GM12873 (cell line): ENCODE data around the gene MYO18A.

ENCODE experiments used
- CTCF ChIP-seq: IDR thresholded peaks from 2 replicates; pipeline ENCODE4 v1.5.1; 2012; ENCODE audit warnings: low read depth, mild to moderate bottlenecking, moderate library complexity, low read length, control low read depth; ENCODE audit not compliant: insufficient read depth; ENCODE audit errors: missing control alignments

MYO18A gene

GRCh38 chr17:29160253-29160652 lies 19.9 kb downstream of the MYO18A start:
- no peak for TF ChIP-seq CTCF

GRCh38 chr17:29159306-29159860 lies 20.8 kb downstream of the MYO18A start:
- no peak for TF ChIP-seq CTCF

GRCh38 chr17:29158488-29159275 lies 21.5 kb downstream of the MYO18A start:
- TF ChIP-seq CTCF = no peak

GRCh38 chr17:29158096-29158487 lies 22.1 kb downstream of the MYO18A start:
- TF ChIP-seq CTCF = no peak

GRCh38 chr17:29157310-29157709 lies 22.9 kb downstream of the MYO18A start:
- TF ChIP-seq CTCF = no peak

GRCh38 chr17:29156781-29157180 lies 23.4 kb downstream of the MYO18A start:
- no peak for TF ChIP-seq CTCF

GRCh38 chr17:29155966-29156338 lies 24.2 kb downstream of the MYO18A start:
- no peak for TF ChIP-seq CTCF
